Measurements from ENCODE around the gene LMO1. TPM values are rescaled to one million over a fixed set of nuclear protein-coding genes. Genes with fewer than 3 reads are reported as not detected.

The LMO1 gene
- total and polyA plus RNA-seq, 2 of the 8 experiments (the other 6 are each of a cell fraction or from before 2014, with no cell fraction given), result 0.17 TPM; not detected in 1

DNA sequence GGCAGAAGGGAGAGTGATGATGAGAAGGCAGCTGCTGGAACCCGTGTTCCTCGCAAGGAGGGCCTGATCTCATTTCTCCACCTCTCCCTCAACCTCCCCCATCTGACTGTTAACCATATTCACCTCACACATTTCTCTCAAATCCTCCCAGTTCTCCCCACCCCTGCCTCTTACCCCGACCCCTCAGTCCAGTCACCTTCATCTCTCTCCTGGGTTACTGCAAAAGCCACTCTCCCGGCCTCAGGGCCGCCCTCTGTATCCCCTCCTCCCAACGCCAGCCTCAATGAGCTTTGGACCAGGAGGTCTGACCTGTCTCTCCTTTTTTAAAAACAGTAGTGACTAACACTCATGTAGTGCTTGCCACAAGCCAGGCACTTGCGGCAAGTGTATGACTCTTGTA is 29.5 kb upstream of the LMO1 start:
- Histone ChIP-seq H4K20me1 (replicated peaks in 1 of 2; ENCODE audit: control insufficient read depth in 1 of 2, insufficient read depth in 2 of 2, low read length in 2 of 2) (peaks cover 0 to 3% of the 10 kb centered on the region in 2 experiments), H4K8ac (ENCODE audit: extremely low read depth, insufficient read depth, low read length) (no peak overlapping the region), H2AK5ac (ENCODE audit: low read depth, low read length) (no peak overlapping the region), H3K4me1 (replicated peaks in 1 of 4; ENCODE audit: control insufficient read depth in 3 of 4, insufficient read depth in 4 of 4, low read length in 3 of 4) (peaks cover 0 to 6% (median 2%) of the 10 kb centered on the region in 4 experiments; a peak in 3 of 7 replicates), H3K79me1 (ENCODE audit: low read depth, low read length) (no peaks in the 10 kb centered on the region), H3K14ac (ENCODE audit: insufficient read length) (no peak overlapping the region), H3K9me3 (ENCODE audit: insufficient read depth in 2 of 2, low read depth in 1 of 2, low read length in 1 of 2) (no peaks in the 10 kb centered on the region), H3K56ac (replicated peaks; ENCODE audit: insufficient read length, low read depth, low read length) (no peak overlapping the region), H2BK120ac (replicated peaks; ENCODE audit: low read depth, low read length) (no peak overlapping the region), H2BK20ac (ENCODE audit: low read length) (no peak overlapping the region), H3K9ac (replicated peaks in 1 of 4; ENCODE audit: extremely low read depth in 1 of 4, low read depth in 3 of 4, low read length in 3 of 4) (no peak overlapping the region), H3K27me3 (replicated peaks in 1 of 4; ENCODE audit: control insufficient read depth in 3 of 4, extremely low read depth in 1 of 4, insufficient read depth in 3 of 4, low read length in 3 of 4) (no peaks in the 10 kb centered on the region; a peak in 1 of 7 replicates), H3K36me3 (ENCODE audit: control insufficient read depth in 2 of 4, insufficient read depth in 4 of 4, low read length in 3 of 4) (no peaks in the 10 kb centered on the region), H2BK5ac (ENCODE audit: low read depth, low read length) (no peak overlapping the region), H3K23me2 (ENCODE audit: low read depth, low read length) (no peaks in the 10 kb centered on the region), H3K23ac (ENCODE audit: insufficient read length) (no peak overlapping the region), H2BK15ac (ENCODE audit: low read length) (no peak overlapping the region), H3K4me2 (ENCODE audit: insufficient read depth in 1 of 2, low read depth in 2 of 2, low read length in 2 of 2) (no peak overlapping the region), H2AFZ (ENCODE audit: low read length) (no peak overlapping the region), H4K91ac (replicated peaks; ENCODE audit: insufficient read length, low read length) (no peak overlapping the region), H3K79me2 (ENCODE audit: control insufficient read depth in 1 of 2, insufficient read depth in 2 of 2, low read length in 2 of 2) (no peaks in the 10 kb centered on the region), H3K27ac (ENCODE audit: low read depth, low read length) (no peak overlapping the region), H4K5ac (ENCODE audit: insufficient read length, low read depth, low read length) (no peak overlapping the region), H3K18ac (ENCODE audit: extremely low read depth, low read length) (no peak overlapping the region), H3K4me3 (ENCODE audit: extremely low read depth in 1 of 4, insufficient read depth in 2 of 4, low read depth in 3 of 4, low read length in 4 of 4) (no peak overlapping the region), H3K4ac (replicated peaks; ENCODE audit: insufficient read length, low read depth, low read length) (no peak overlapping the region), H2BK12ac (ENCODE audit: low read depth, low read length) (no peak overlapping the region)
- ChIA-PET POLR2A (ENCODE audit: partially characterized antibody) (no interaction called here), CTCF (ENCODE audit: partially characterized antibody) (interaction anchor here (1.0 to 1.4 kb wide), 3 partner anchors 9 to 27 kb away, joined by 3 to 4 read pairs (median 3); no protein-coding TSS in a partner anchor)
- TF ChIP-seq ZNF274 (IDR thresholded peaks at IDR 0.05; ENCODE audit: borderline replicate concordance, extremely low read depth, low read length), result no peak
- TF ChIP-seq GTF2F1 (IDR thresholded peaks at IDR 0.05; ENCODE audit: borderline replicate concordance, low read depth, low read length), result no peak
- no peak for TF ChIP-seq KDM4A (IDR thresholded peaks at IDR 0.05; ENCODE audit: low read depth, low read length, severe bottlenecking)
- TF ChIP-seq SUZ12 (IDR thresholded peaks at IDR 0.05; ENCODE audit: low read length), result no peak
- TF ChIP-seq POU5F1 (IDR thresholded peaks at IDR 0.05; ENCODE audit: low read depth, low read length), result no peak
- DNase-seq (ENCODE audit: low read depth in 1 of 2, low spot score in 2 of 2) (peak in 1 of 2 experiments; percentile 35), FAIRE-seq (no peak)
- 93% methylated on average over 7 of the region's 7 CpGs; no CpG with 5 or more reads in 1 of the 2 experiments for WGBS, 2 experiments (ENCODE audit: extremely low coverage in 1 of 2, insufficient coverage in 1 of 2, insufficient read length in 1 of 2, insufficient replicate concordance in 2 of 2, low coverage in 1 of 2, low lambda C conversion rate in 2 of 2, missing lambda C conversion rate in 1 of 2)
